Activated CD8-positive, alpha-beta memory T cell treated with anti-CD3 and anti-CD28 coated beads, Interleukin-2, amount 50 U/mL, for 48 hours (primary cell): Measurements from ENCODE around the gene CIDEC.
"Not testable (repeated sequence)": the region's sequence is repeated elsewhere in the genome, so short reads cannot be mapped to it uniquely, and the experiment has no call there.

Experiments
- DNase-seq: peaks from one replicate; pipeline ENCODE4 v3.0.0-alpha.2; 2020

The CIDEC gene

GRCh38 chr3:9901967-9902366 is 21.9 kb upstream of the CIDEC start:
- no peak for DNase-seq

GRCh38 chr3:9900965-9901415 is 20.9 kb upstream of the CIDEC start:
- not testable (repeated sequence) for DNase-seq

- no peak for DNase-seq
Observed at GRCh38 chr3:9899289-9899791, 19.3 kb upstream of the CIDEC start.

GRCh38 chr3:9898467-9899241 is 18.6 kb upstream of the CIDEC start:
- DNase-seq, result no peak

- no peak for DNase-seq
Observed at GRCh38 chr3:9897408-9898372, 17.6 kb upstream of the CIDEC start.

- DNase-seq, result not testable (repeated sequence)
Observed at GRCh38 chr3:9896755-9897407, 16.8 kb upstream of the CIDEC start.

GRCh38 chr3:9895715-9896114 is 15.7 kb upstream of the CIDEC start:
- not testable (repeated sequence) for DNase-seq

GRCh38 chr3:9893739-9894138 is 13.7 kb upstream of the CIDEC start:
- DNase-seq, result no peak

GRCh38 chr3:9891072-9891622 is 11.1 kb upstream of the CIDEC start:
- DNase-seq, result no peak

- peak; percentile 96 for DNase-seq
Observed at GRCh38 chr3:9890249-9891071, 10.4 kb upstream of the CIDEC start, which contains the start of gene JAGN1. Gene JAGN1 (plus strand): TSS chr3:9890610. CDS start chr3:9890723, 113 bp downstream.

GRCh38 chr3:9889405-9889804 is 9.4 kb upstream of the CIDEC start:
- DNase-seq, result no peak

GRCh38 chr3:9888540-9888939 is 8.5 kb upstream of the CIDEC start:
- DNase-seq, result no peak

GRCh38 chr3:9887480-9887879 is 7.4 kb upstream of the CIDEC start:
- DNase-seq, result no peak

GRCh38 chr3:9886328-9886727 is 6.3 kb upstream of the CIDEC start:
- DNase-seq, result no peak

- no peak for DNase-seq
Observed at GRCh38 chr3:9884555-9885165, 4.6 kb upstream of the CIDEC start.

- DNase-seq, result no peak
Observed at GRCh38 chr3:9883706-9884554, 3.9 kb upstream of the CIDEC start.

GRCh38 chr3:9881441-9881840 is 1.4 kb upstream of the CIDEC start:
- no peak for DNase-seq

GRCh38 chr3:9878700-9879099 is 1.4 kb downstream of the CIDEC start:
- DNase-seq, result no peak

GRCh38 chr3:9876991-9877390 is 3.1 kb downstream of the CIDEC start:
- no peak for DNase-seq

GRCh38 chr3:9876255-9876654 is 3.8 kb downstream of the CIDEC start:
- DNase-seq, result not testable (repeated sequence)
